Stromal cell of bone marrow (primary cell): Measurements from ENCODE around the gene FMN1.
A peak's percentile ranks its signal among the peaks of the same experiment; 100 is the strongest.

Experiments used
- DNase-seq: peaks from one replicate; pipeline ENCODE4 v3.0.0-alpha.2; 2012; ENCODE audit warnings: low read depth

FMN1 gene, protein sequence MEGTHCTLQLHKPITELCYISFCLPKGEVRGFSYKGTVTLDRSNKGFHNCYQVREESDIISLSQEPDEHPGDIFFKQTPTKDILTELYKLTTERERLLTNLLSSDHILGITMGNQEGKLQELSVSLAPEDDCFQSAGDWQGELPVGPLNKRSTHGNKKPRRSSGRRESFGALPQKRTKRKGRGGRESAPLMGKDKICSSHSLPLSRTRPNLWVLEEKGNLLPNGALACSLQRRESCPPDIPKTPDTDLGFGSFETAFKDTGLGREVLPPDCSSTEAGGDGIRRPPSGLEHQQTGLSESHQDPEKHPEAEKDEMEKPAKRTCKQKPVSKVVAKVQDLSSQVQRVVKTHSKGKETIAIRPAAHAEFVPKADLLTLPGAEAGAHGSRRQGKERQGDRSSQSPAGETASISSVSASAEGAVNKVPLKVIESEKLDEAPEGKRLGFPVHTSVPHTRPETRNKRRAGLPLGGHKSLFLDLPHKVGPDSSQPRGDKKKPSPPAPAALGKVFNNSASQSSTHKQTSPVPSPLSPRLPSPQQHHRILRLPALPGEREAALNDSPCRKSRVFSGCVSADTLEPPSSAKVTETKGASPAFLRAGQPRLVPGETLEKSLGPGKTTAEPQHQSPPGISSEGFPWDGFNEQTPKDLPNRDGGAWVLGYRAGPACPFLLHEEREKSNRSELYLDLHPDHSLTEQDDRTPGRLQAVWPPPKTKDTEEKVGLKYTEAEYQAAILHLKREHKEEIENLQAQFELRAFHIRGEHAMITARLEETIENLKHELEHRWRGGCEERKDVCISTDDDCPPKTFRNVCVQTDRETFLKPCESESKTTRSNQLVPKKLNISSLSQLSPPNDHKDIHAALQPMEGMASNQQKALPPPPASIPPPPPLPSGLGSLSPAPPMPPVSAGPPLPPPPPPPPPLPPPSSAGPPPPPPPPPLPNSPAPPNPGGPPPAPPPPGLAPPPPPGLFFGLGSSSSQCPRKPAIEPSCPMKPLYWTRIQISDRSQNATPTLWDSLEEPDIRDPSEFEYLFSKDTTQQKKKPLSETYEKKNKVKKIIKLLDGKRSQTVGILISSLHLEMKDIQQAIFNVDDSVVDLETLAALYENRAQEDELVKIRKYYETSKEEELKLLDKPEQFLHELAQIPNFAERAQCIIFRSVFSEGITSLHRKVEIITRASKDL (N-terminal part only)

DNA sequence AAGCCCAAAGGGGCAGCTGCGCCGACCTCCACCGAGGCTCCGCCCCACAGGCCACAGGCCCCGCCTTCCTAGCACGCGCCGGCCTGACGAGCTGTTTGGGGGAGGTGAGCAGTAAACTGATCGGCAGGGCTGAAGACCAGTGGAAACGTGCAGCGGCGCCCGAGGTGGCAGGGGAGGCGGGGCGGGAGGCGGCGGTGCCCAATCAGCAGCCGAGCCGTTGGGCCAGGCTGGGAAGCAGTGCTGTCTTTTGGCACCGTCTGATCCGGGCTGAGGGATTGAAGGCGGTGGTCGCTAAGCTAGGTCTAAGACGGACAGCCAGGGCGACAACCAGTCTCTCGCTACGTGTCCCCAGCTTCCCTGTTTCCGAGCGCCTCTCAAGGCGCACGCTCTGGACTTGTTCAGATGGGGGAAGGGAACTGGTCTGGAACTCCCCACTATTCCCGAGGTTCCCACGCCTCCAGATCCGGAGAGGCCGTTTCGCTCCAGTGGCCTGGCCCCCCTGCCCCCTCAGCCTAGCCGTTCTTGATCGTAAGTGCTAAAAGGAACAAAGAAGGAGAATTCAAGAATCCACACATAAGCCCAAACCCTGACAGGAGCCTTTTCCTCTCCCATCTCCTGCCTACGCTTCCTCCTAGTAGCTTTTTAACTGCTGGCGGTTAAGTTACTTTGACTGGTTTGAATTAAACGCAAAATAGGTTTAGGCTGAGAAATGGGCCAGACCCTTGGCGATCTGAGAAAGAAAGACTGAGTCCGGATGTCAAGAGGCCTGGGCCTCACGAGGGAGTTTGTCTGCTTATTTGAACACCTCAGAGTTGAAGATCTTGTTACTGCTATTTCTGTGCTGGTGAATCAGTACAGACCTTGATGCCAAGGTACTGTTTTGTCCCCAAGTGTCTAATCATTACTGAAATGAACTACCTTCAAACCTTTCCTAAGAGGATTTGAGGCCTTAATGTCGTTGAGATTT is at the start of gene FMN1:
TSS of gene FMN1 (minus strand) at position 11 of the 967 bp plus-strand sequence. CDS start 39,800 bp downstream, outside the sequence.
- peak; percentile 83 for DNase-seq

DNA sequence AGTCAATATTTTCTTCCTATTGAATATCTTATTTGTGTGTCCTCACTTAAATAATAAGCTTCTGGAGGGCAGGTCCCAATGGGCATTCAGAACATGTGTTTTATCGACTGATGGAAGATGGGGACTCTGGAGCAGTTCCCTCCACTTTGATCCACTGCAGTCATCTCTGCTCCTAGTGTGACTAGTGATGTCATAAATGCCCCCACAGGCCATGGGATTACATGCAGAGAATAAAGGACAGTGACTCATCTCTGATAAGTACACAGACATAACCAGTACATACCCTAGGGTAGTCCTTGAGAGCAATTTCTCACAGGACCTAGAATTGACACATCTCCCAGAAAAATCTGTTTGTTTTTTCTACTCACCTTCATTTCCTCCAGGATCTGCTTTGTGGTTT is 49.4 kb upstream of the FMN1 start:
- no peak for DNase-seq

DNA sequence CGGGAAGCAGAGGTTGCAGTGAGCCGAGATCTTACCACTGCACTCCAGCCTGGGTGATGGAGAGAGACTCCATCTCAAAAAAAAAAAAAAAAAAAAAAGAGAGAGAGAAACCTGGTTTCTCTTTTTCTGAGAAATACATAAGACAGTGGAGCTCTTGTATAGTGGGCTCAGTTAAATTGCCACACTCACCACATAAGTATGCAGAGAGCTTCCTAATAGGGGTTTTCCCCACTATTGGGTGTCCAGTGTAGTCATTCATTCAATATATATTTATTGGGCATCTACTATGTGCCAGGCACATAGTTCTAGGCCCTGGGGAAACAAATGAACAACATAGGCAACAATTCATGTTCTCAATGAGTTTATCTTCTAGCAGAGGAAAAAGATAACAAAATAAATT is 48.9 kb upstream of the FMN1 start:
- DNase-seq: no peak

GRCh38 chr15:33242669-33243191 is 48.2 kb upstream of the FMN1 start:
- DNase-seq: no peak

DNA sequence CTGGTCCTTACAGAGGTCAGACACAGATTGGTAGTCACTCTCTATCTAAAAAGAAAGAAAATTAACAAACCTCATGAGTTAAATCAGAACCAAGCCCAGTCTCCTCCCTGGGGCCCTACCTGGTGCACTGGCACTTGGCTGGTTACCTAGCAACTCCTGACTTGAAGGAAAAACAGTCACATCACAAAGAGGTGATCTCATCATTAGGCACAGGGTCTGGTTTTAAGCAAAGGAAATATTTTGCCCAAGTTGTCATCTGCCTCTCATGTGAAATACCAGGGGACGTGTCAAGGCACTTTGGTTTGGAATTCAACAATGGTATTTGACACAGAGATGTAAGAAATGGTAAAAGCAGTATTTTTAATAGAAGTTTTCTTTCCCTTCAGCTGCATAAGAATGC is 47.7 kb upstream of the FMN1 start:
- no peak for DNase-seq

- DNase-seq: no peak
These were observed 42.5 kb upstream of the FMN1 start for GRCh38 chr15:33236841-33237509.

DNA sequence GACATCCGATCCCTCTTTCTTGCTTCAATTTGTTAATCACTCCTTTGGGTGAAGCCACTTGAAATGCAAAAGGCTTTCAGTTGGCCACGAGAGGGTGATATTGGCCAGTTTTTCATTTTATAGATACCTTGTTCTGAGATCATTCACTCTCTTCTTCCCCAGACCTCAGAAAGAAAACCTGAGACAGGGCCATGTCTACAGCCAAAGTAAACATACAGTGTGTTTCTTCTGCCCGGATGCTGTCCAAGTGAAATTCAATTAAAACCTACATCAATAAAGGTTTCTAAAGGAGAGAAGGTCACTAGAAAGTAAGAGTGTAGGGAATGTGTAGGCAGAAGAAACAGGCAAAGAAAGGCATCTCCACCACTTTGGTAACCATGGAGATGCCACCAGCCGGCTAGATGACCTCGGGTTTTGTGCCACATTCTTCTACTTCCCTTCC is 39.5 kb upstream of the FMN1 start:
- no peak for DNase-seq

- DNase-seq: no peak
These were observed 32.2 kb upstream of the FMN1 start for GRCh38 chr15:33226559-33227181.

GRCh38 chr15:33218071-33218491 is 23.6 kb upstream of the FMN1 start:
- DNase-seq: no peak

- no peak for DNase-seq
These were observed 21.7 kb upstream of the FMN1 start for GRCh38 chr15:33215941-33216872.

DNA sequence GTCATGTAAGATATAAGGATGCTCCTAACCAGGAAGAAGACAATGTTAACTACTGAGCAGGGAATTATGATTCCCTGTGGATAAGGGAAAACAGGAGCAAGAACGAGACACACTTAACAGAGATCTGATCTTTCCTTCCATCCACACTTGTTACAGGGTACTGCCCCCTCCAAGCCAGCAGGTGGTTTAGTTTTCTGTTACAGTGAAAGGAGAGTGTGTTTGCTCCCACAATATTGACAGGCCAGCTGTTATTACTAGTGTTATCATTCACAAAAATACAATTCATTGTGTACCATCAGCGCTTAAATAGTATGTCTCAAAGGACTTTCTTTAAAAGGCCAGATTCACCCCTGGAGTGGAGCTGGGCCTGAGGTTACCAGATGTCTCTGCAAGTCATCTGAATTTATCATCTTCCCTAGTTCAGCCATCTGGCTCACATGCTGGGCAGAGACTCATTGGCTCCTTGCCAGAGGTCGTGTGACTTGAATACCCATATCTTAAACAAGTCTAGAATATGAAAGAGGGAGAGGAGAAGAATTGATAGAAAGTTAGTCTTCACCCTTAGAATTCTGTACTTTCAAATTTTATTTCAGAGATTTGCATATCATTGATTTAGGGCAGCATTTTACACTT is 16.8 kb upstream of the FMN1 start:
- DNase-seq: no peak

DNA sequence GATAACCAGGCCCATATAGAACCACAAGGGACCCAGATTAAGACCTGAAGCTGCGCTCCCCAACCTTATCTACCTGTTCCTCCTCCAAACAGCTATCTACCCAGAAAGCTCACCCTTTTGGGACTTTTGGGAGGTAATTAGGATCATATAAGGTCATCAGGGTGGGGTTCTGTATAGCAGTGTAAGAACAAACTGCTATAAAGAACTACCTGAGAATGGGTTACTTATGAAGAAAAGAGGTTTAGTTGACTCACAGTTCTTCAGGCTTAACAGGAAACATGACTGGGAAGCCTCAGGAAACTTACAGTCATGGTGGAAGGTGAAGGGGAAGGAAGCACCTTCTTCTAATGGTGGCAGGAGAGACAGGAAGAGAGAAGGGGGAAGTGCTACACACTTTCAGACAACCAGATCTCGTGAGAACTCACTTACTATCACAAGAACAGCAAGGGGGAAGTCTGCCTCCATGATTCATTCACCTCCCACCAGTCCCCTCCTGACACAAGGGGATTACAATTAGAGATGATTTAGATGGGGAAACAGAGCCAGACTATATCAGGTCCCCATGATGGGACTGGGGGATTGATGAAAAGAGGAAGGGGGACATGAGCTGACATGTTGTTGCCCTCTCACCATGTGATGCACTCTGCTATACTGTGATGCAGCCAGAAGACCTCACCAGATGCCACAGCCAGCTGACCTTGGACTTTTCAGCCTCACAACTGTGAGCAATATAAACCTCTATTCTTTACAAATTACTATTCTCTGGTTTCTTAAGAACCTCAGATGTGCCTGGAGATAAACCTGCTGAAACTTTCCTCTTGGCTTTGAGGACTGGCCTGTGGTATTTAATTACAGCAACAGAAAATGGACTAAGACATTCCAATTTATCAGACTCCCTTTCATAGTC is 15.3 kb upstream of the FMN1 start:
- no peak for DNase-seq

GRCh38 chr15:33207646-33208045 is 13.1 kb upstream of the FMN1 start:
- no peak for DNase-seq

GRCh38 chr15:33206366-33206765 is 11.9 kb upstream of the FMN1 start:
- no peak for DNase-seq

DNA sequence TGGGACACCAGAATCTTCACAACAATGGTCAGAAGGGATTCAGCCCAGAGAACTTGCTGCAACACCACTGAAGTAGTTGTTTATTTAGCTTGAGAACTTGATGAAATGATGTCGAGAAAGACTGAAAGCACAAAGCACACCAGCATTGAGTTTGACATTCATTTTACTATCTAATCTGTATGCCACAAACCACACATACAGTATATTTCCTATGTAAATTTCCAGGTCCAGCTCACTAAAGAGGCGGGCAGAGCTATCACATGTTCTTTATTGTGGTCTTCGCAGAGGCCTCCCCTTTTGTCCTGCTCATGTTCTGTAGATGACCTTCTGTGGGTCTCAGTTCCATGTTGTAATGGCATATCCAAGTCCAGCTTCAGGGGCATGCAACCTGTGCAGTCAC is 10.4 kb upstream of the FMN1 start:
- no peak for DNase-seq

DNA sequence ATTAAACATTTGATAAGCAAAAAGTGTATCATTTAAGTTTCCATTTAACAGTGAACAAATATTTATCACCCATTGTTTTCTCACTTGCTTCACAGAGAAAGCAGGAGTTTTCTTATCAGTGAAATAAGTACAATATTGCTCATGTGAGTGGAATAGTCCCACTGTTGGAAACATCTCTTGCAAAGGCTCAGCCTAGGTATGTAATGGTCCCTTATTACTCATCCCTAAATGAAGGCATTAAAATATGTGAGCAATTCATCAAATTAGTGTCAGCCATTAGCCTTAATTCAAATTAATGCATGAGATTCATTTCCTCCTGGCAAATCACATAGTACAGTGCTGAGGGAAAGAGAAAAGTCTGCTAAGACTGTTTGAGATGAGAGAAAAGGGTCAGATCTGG is 9.6 kb upstream of the FMN1 start:
- DNase-seq: no peak
